ENCODE data around the gene FGFR2. TPM values are rescaled to one million over a fixed set of nuclear protein-coding genes. Genes with fewer than 3 reads are reported as not detected.

FGFR2 gene
- total RNA-seq, 1 experiment from 2014 or later = 19.7 TPM

- no peak overlapping the region for H2AFZ ChIP-seq (ENCODE audit: low read depth, low read length, poor library complexity, severe bottlenecking)
- ChIA-PET RAD21 (ENCODE audit: low non-redundant PET in 1 of 2, low total read pairs in 2 of 2, uncharacterized antibody in 2 of 2, unreplicated experiment in 2 of 2) (no interaction called here), POLR2A (no interaction called here), CTCF (no interaction called here)
- no peak overlapping the region for H3K4me3 ChIP-seq (replicated peaks in 1 of 2; ENCODE audit: low read depth in 1 of 2, low read length in 2 of 2)
- TF ChIP-seq ZFX (IDR thresholded peaks at IDR 0.05) (no peak), POLR2A (IDR thresholded peaks at IDR 0.05; ENCODE audit: borderline replicate concordance, extremely low read depth, insufficient read depth, insufficient read length) (no peak), FOSL1 (IDR thresholded peaks at IDR 0.05; ENCODE audit: low read depth) (no peak)
- H3K4me2 ChIP-seq (ENCODE audit: low read length) = no peak overlapping the region
- no peak overlapping the region for H3K27ac ChIP-seq (ENCODE audit: low read depth, low read length)
- H3K27me3 ChIP-seq (ENCODE audit: insufficient read depth, low read length) = no peaks in the 10 kb centered on the region
- BruUV-seq (replicated peaks) = no TSS peak
- 0 out of 4 replicates have a peak, but pooled peaks cover 0 to 2% of the 10 kb centered on the region in 2 experiments for H3K36me3 ChIP-seq (ENCODE audit: control insufficient read depth in 1 of 2, insufficient read depth in 2 of 2, low read length in 2 of 2)
- intact Hi-C loops (cut with micrococcal nuclease) = no loop called here
- H3K9me3 ChIP-seq (ENCODE audit: control insufficient read depth in 1 of 2, insufficient read depth in 1 of 2, low read depth in 1 of 2, low read length in 2 of 2) = no peaks in the 10 kb centered on the region
- no peaks in the 10 kb centered on the region for H3K9me2 ChIP-seq (ENCODE audit: insufficient read depth)
- no peak overlapping the region for H3K9ac ChIP-seq (ENCODE audit: low read length)
- H3K4me1 ChIP-seq (ENCODE audit: control insufficient read depth in 1 of 2, insufficient read depth in 2 of 2, low read length in 2 of 2) = no peaks in the 10 kb centered on the region
- no peaks in the 10 kb centered on the region for H3K79me2 ChIP-seq (ENCODE audit: insufficient read depth, low read length)
- no peak for DNase-seq (ENCODE audit: low read depth, low spot score)
- no peak for ATAC-seq
- H4K20me1 ChIP-seq (ENCODE audit: insufficient read depth) = no peaks in the 10 kb centered on the region
Observed at GRCh38 chr10:121478556-121478955, 119.7 kb downstream of the FGFR2 start.

- H3K79me2 ChIP-seq (ENCODE audit: insufficient read depth, low read length) = no peaks in the 10 kb centered on the region
- no peaks in the 10 kb centered on the region for H3K9me3 ChIP-seq (ENCODE audit: control insufficient read depth in 1 of 2, insufficient read depth in 1 of 2, low read depth in 1 of 2, low read length in 2 of 2)
- no peak overlapping the region for H2AFZ ChIP-seq (ENCODE audit: low read depth, low read length, poor library complexity, severe bottlenecking)
- no peak overlapping the region for H3K4me2 ChIP-seq (ENCODE audit: low read length)
- peaks cover 8% of the 10 kb centered on the region; the same call in 1 of the 2 replicates for H3K27me3 ChIP-seq (ENCODE audit: insufficient read depth, low read length)
- H3K9ac ChIP-seq (ENCODE audit: low read length) = no peak overlapping the region
- no peaks in the 10 kb centered on the region for H3K36me3 ChIP-seq (ENCODE audit: control insufficient read depth in 1 of 2, insufficient read depth in 2 of 2, low read length in 2 of 2)
- ChIA-PET CTCF (no interaction called here), RAD21 (ENCODE audit: low non-redundant PET in 1 of 2, low total read pairs in 2 of 2, uncharacterized antibody in 2 of 2, unreplicated experiment in 2 of 2) (no interaction called here), POLR2A (no interaction called here)
- no peak for DNase-seq (ENCODE audit: low read depth, low spot score)
- no peak overlapping the region for H3K27ac ChIP-seq (ENCODE audit: low read depth, low read length)
- H3K4me1 ChIP-seq (ENCODE audit: control insufficient read depth in 1 of 2, insufficient read depth in 2 of 2, low read length in 2 of 2) = no peaks in the 10 kb centered on the region
- ATAC-seq = no peak
- intact Hi-C loops (cut with micrococcal nuclease) = no loop called here
- H4K20me1 ChIP-seq (ENCODE audit: insufficient read depth) = no peaks in the 10 kb centered on the region
- H3K4me3 ChIP-seq (replicated peaks in 1 of 2; ENCODE audit: low read depth in 1 of 2, low read length in 2 of 2) = no peak overlapping the region
- no TSS peak for BruUV-seq (replicated peaks)
- no peaks in the 10 kb centered on the region for H3K9me2 ChIP-seq (ENCODE audit: insufficient read depth)
- TF ChIP-seq POLR2AphosphoS5 (IDR thresholded peaks at IDR 0.05; ENCODE audit: low read depth, low read length) (no peak), REST (IDR thresholded peaks at IDR 0.05; ENCODE audit: low read depth) (no peak), EZH2phosphoT487 (IDR thresholded peaks at IDR 0.05; ENCODE audit: borderline replicate concordance) (no peak), EZH2 (IDR thresholded peaks at IDR 0.05) (no peak), CBX3 (IDR thresholded peaks at IDR 0.05; ENCODE audit: low read depth) (no peak), JUND (IDR thresholded peaks at IDR 0.05) (no peak), ZBTB33 (IDR thresholded peaks at IDR 0.05; ENCODE audit: extremely low read depth, insufficient replicate concordance, low read length) (no peak), SRF (IDR thresholded peaks at IDR 0.05; ENCODE audit: low read depth) (no peak), RAD21 (IDR thresholded peaks at IDR 0.05; ENCODE audit: low read depth) (no peak), SP1 (IDR thresholded peaks at IDR 0.05; ENCODE audit: low read depth) (no peak)
Observed at GRCh38 chr10:121469797-121470606, 128.2 kb downstream of the FGFR2 start.
